Peyer's patch (tissue), 4 donors: ENCODE data around the gene TRAPPC6A.

Experiments used
- CTCF ChIP-seq, 6 experiments: fragments of 450-650 bp in 4 of 6; fragments of 200-600 bp in 2 of 6; sonication (generic) in 1 of 6; IDR thresholded peaks; one replicate each; pipeline ENCODE4 v1.5.1; 2017 to 2019; ENCODE audit warnings: antibody characterized with exemption in 6 of 6, mild to moderate bottlenecking in 3 of 6, moderate library complexity in 1 of 6
- POLR2A ChIP-seq, 2 donors: fragments of 450-650 bp; IDR thresholded peaks; one replicate each; pipeline ENCODE4 v1.5.1; 2017; ENCODE audit warnings: antibody characterized with exemption in 2 of 2, mild to moderate bottlenecking in 2 of 2, moderate library complexity in 2 of 2

- TF ChIP-seq CTCF (IDR thresholded peaks at IDR 0.05): no peak
- no peak for TF ChIP-seq POLR2A (IDR thresholded peaks at IDR 0.05)
These were observed 38.6 kb upstream of the TRAPPC6A start for GRCh38 chr19:45216667-45217066.
